Body of pancreas (tissue), 4 donors: ENCODE measurements around the gene TCP11L2.

Experiments
- CTCF ChIP-seq, 7 experiments: fragments of 450-650 bp in 4 of 7; fragments of 200-600 bp in 3 of 7; sonication (generic) in 3 of 7; IDR thresholded peaks; one replicate each; pipeline ENCODE4 v1.5.1; 2016 to 2019; ENCODE audit warnings: antibody characterized with exemption in 7 of 7
- POLR2A ChIP-seq, 3 donors: fragments of 450-650 bp; IDR thresholded peaks; one replicate each; pipeline ENCODE4 v1.6.1; 2016; ENCODE audit warnings: antibody characterized with exemption in 3 of 3, mild to moderate bottlenecking in 2 of 3

- TF ChIP-seq CTCF (IDR thresholded peaks at IDR 0.05) (no peak), POLR2A (IDR thresholded peaks at IDR 0.05) (no peak)
Measured at GRCh38 chr12:106258226-106258625, 44.3 kb upstream of the TCP11L2 start.
